ENCODE measurements around the gene TMEM51. TPM values are rescaled to one million over a fixed set of nuclear protein-coding genes. Genes with fewer than 3 reads are reported as not detected.

TMEM51 gene
- total and polyA plus RNA-seq, 10 of the 15 experiments (the other 5 are each of a cell fraction or from before 2014, with no cell fraction given): 0.55 to 4.8 (median 3.1) TPM

GRCh38 chr1:15204931-15205330, 51.4 kb downstream of the TMEM51 start:
- Histone ChIP-seq H3K27me3 (replicated peaks in 1 of 2; ENCODE audit: control insufficient read depth in 2 of 2, insufficient read depth in 2 of 2, low read length in 1 of 2) (no peaks in the 10 kb centered on the region), H3K4me1 (ENCODE audit: control insufficient read depth, insufficient read depth, low read length) (no peaks in the 10 kb centered on the region; the same call in 1 of the 2 replicates), H3K27ac (ENCODE audit: control insufficient read depth, insufficient read depth) (no peak overlapping the region), H4K20me1 (ENCODE audit: control insufficient read depth, insufficient read depth) (no peaks in the 10 kb centered on the region), H3K79me2 (ENCODE audit: control insufficient read depth, insufficient read depth, low read length) (no peaks in the 10 kb centered on the region), H3K4me3 (no peak overlapping the region), H3K9ac (ENCODE audit: control insufficient read depth, insufficient read depth, low read length) (no peak overlapping the region), H3K4me2 (ENCODE audit: control insufficient read depth, insufficient read depth) (no peak overlapping the region), H3K36me3 (ENCODE audit: control insufficient read depth in 2 of 2, insufficient read depth in 2 of 2, low read length in 1 of 2) (no peaks in the 10 kb centered on the region), H3K9me3 (replicated peaks; ENCODE audit: control insufficient read depth, insufficient read depth, low read length) (no peaks in the 10 kb centered on the region), H2AFZ (ENCODE audit: control insufficient read depth, low read depth, low read length) (no peak overlapping the region)
- 40% methylated on average over 7 of the region's 7 CpGs for WGBS (ENCODE audit: insufficient coverage, insufficient replicate concordance, low lambda C conversion rate, missing lambda C conversion rate)
- ATAC-seq: no peak
- CTCF ChIA-PET: interaction anchor here (1.0 to 3.3 kb wide), 4 partner anchors 11 to 67 kb away, joined by 3 to 9 read pairs (median 4); no protein-coding TSS in a partner anchor
- in situ Hi-C loops (cut with MboI) (no loop called here), intact Hi-C loops (cut with micrococcal nuclease; ENCODE audit: unreplicated experiment) (no loop called here)
- SMC1A ChIA-PET (ENCODE audit: uncharacterized antibody, unreplicated experiment): interaction anchor here (1.2 to 1.6 kb wide), 3 partner anchors 23 to 76 kb away, joined by 3 to 4 read pairs (median 4); no protein-coding TSS in a partner anchor
- RAD21 ChIA-PET (ENCODE audit: unreplicated experiment): interaction anchor here (0.6 kb wide), 1 partner anchor 21 kb away, joined by 3 read pairs; no protein-coding TSS in a partner anchor
- BruUV-seq (replicated peaks): no TSS peak
- no peak for TF ChIP-seq WRNIP1 (IDR thresholded peaks at IDR 0.05; ENCODE audit: borderline replicate concordance, low read depth, low read length)
- TF ChIP-seq CUX1 (IDR thresholded peaks at IDR 0.05; ENCODE audit: insufficient replicate concordance, low read depth, low read length): no peak
- no peak for TF ChIP-seq ZNF24 (IDR thresholded peaks at IDR 0.05)
- TF ChIP-seq RFX5 (IDR thresholded peaks at IDR 0.05; ENCODE audit: low read depth, low read length): no peak
- no peak for TF ChIP-seq SMARCA5 (IDR thresholded peaks at IDR 0.05)
- no peak for TF ChIP-seq PAX5 (IDR thresholded peaks at IDR 0.05; ENCODE audit: borderline replicate concordance, low read depth, low read length)
- no peak for TF ChIP-seq BCL11A (IDR thresholded peaks at IDR 0.05; ENCODE audit: low read depth, low read length)
- TF ChIP-seq ZNF687 (IDR thresholded peaks at IDR 0.05): no peak
- no peak for TF ChIP-seq ATF2 (IDR thresholded peaks at IDR 0.05; ENCODE audit: low read length)
- no peak for FAIRE-seq
- POLR2A ChIA-PET: no interaction called here
- no peak for DNase-seq (ENCODE audit: low read depth, low spot score)

Data from GM12878 (cell line).